Stimulated activated naive CD8-positive, alpha-beta T cell treated with anti-CD3 and anti-CD28 coated beads, Interleukin-15, amount 100 ng/mL, for 72 hours (primary cell): Measurements from ENCODE around the gene GBP5.
"Not testable (repeated sequence)": the region's sequence is repeated elsewhere in the genome, so short reads cannot be mapped to it uniquely, and the experiment has no call there.

Experiments used
- ATAC-seq: fragments of 150-1000 bp; cut with Tn5 transposase; 2 replicates; pipeline ENCODE4 v1.10.0; 2021; ENCODE audit warnings: mild to moderate bottlenecking, moderate library complexity
- DNase-seq, 2 donors: peaks; one replicate each; pipeline ENCODE4 v3.0.0; 2021 to 2022
- H3K27ac Mint-ChIP-seq, 2 donors: one replicate each; pipeline ENCODE4 v1.8.0; 2022; ENCODE audit warnings: mild to moderate bottlenecking in 2 of 2, mixed read lengths in 2 of 2, moderate library complexity in 2 of 2
- H3K27me3 Mint-ChIP-seq: one replicate; pipeline ENCODE4 v1.8.0; 2022; ENCODE audit warnings: mixed read lengths
- H3K4me1 Mint-ChIP-seq: one replicate; pipeline ENCODE4 v1.8.0; 2022; ENCODE audit warnings: mild to moderate bottlenecking, mixed read lengths
- H3K4me3 Mint-ChIP-seq, 2 donors: one replicate each; pipeline ENCODE4 v1.8.0; 2022; ENCODE audit warnings: mild to moderate bottlenecking in 2 of 2, mixed read lengths in 2 of 2, moderate library complexity in 1 of 2
- H3K9me3 Mint-ChIP-seq, 2 donors: one replicate each; pipeline ENCODE4 v1.8.0; 2022; ENCODE audit warnings: mixed read lengths in 2 of 2

Gene GBP5

GRCh38 chr1:89288051-89288340 lies 15.3 kb upstream of the GBP5 start:
- DNase-seq (no peak), ATAC-seq (no peak)
- Mint-ChIP-seq H3K4me1 (peaks cover 67% of the 10 kb centered on the region), H3K27ac (peak overlapping the region; percentile 94), H3K4me3 (peak overlapping the region; percentile 54 to 60), H3K9me3 (peaks cover 23 to 41% of the 10 kb centered on the region in 2 donors), H3K27me3 (no peaks in the 10 kb centered on the region)

DNA sequence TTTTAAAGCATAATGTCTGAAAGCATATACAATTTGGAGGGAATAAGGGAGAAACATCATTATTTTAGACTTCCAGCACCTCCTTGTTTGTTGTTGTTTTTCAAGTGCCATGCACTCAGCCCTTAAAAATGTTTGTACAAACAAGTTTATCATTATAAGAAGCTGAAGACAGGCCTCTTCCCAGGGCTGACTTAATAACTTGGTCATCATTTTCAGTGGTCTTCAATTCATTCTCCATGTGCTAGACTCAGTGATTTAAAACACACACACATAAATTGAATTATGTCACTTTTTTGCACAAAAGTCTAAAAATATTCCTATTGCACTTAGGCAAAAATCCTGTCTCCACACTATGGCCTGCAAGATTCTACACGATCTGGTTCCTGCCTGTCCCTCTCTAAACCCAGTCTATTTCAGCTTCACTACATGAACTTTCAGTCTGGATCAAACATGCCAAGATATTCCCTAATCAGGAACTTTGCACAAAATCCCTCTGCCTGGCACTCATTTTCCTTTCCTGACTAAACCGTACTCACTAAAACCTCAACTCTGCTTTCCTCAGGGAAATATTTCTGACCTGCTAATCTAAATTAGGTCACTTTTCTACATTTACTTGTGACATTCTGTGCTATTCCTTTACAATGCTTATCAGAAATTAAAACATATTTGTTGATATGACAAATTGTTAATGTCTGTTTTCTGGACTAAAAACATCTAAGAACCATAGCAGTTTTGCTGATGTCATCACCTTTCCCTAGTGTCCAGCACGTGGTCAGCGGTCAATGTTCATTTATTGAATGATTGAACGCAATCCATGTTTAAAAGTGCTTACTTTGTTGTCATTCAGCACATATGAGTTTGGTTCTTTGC lies 14.8 kb upstream of the GBP5 start:
- H3K4me3 Mint-ChIP-seq, result peak overlapping the region; percentile 54 to 60
- ATAC-seq (peak; percentile 53), DNase-seq (no peak)
- H3K27me3 Mint-ChIP-seq, result no peaks in the 10 kb centered on the region
- peaks cover 67% of the 10 kb centered on the region for H3K4me1 Mint-ChIP-seq
- H3K9me3 Mint-ChIP-seq, result peaks cover 17 to 36% of the 10 kb centered on the region in 2 donors
- peak overlapping the region; percentile 94 for H3K27ac Mint-ChIP-seq

DNA sequence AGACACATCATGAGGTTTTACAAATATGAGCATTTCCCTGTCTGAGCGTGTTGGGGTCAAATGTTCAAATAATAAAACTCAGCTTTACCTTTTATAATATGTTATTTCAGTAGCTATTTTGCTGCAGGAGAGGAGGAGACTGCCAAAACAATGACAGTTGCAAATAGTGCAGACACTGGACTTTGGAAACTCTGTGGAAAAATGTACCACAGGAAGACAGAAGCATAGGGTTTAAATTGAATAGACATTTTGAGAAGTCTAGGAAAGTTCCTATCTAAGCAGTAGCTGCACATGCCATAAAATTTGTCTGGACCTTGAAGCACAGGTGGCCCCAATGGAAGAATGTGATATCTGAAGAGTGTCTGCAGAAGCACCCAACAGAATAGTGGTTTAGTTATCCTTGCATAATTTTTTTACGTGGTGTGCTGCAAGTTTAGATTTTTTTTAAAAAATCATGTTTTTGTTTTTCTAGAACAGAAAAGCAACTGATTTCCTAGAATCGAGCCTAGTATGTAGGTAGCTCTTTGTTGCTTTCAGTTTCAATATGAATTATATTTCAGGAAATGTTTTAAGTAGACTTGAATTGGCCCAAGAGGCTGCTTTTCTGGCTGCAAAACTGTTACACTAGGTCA lies 14.0 kb upstream of the GBP5 start:
- H3K9me3 Mint-ChIP-seq, result peaks cover 12 to 28% of the 10 kb centered on the region in 2 donors
- H3K27ac Mint-ChIP-seq, result peak overlapping the region; percentile 94
- DNase-seq (no peak), ATAC-seq (peak; percentile 89)
- H3K27me3 Mint-ChIP-seq, result no peaks in the 10 kb centered on the region
- H3K4me3 Mint-ChIP-seq, result peak overlapping the region; percentile 54 to 60
- peaks cover 74% of the 10 kb centered on the region for H3K4me1 Mint-ChIP-seq

GRCh38 chr1:89285745-89286380 lies 13.2 kb upstream of the GBP5 start:
- peak overlapping the region; percentile 54 to 60 for H3K4me3 Mint-ChIP-seq
- peak; percentile 71 for ATAC-seq
- peak overlapping the region; percentile 94 for H3K27ac Mint-ChIP-seq

DNA sequence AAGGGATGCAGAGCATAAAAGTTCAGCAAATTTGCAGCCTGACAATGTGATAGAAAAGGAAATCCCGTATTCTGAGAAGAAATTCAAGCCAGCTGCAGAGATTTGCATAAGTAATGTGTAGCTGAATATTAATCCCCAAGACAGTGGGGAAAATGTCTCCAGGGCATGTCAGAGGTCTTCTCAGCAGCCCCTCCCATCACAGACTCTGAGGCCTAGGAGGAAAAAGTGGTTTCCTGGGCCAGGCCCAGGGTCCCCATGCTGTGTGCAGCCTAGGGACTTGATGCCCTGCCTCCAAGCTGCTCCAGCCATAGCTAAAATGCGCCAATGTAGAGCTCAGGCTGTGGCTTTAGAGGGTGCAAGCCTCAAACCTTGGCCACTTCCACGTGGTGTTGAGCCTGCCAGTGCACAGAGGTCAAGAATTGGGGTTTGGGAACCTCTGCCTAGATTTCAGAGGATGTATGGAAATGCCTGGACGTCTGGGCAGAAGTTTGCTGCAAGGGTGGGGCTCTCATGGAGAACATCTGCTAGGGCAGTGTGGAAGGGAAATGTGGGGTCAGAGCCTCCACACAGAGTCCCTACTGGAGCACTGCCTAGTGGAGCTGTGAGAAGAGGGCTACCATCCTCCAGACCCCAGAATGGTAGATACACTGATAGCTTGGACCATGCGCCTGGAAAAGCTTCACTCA lies 11.6 kb upstream of the GBP5 start:
- not testable (repeated sequence) for H3K4me3 Mint-ChIP-seq, H3K27me3 Mint-ChIP-seq, ATAC-seq, DNase-seq
- Mint-ChIP-seq H3K4me1 (peaks cover 87% of the 10 kb centered on the region), H3K9me3 (peaks cover 18 to 21% of the 10 kb centered on the region in 2 donors), H3K27ac (peak overlapping the region in 1 of 2 donors; percentile 43)

More at GRCh38 chr1:89285745-89286380, 13.2 kb upstream of the GBP5 start:
- Mint-ChIP-seq H3K4me1 (peaks cover 82% of the 10 kb centered on the region), H3K9me3 (peaks cover 18 to 24% of the 10 kb centered on the region in 2 donors), H3K27me3 (no peaks in the 10 kb centered on the region)
- no peak for DNase-seq

- peaks cover 84% of the 10 kb centered on the region for H3K4me1 Mint-ChIP-seq
- H3K9me3 Mint-ChIP-seq, result peaks cover 18 to 21% of the 10 kb centered on the region in 2 donors
- ATAC-seq (no peak), DNase-seq (no peak)
- peak overlapping the region in 1 of 2 donors; percentile 16 for H3K4me3 Mint-ChIP-seq
- H3K27me3 Mint-ChIP-seq, result no peaks in the 10 kb centered on the region
- H3K27ac Mint-ChIP-seq, result no peak overlapping the region
These were observed 8.1 kb upstream of the GBP5 start for GRCh38 chr1:89280766-89281165.

DNA sequence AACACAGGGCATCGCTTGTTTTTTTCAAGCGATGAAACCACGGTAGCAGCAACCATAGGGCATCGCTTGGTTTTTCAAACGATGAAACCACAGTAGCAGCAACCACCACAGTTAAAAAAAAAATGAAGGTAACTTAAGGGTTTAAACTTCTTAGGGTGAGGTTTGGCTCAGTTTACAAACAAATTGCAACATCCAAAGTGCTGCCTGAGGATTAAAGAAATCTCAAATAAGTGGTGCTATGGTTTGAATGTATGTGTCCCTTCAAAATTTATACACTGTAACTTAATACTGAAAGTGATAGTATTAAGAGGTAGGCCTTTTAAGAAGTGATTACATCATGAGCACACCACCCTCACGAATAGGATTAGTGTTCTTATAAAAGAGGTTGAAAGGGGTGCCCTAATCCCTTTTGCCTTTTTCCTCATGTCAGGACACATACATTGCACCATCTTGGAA lies 6.4 kb upstream of the GBP5 start:
- peaks cover 85% of the 10 kb centered on the region for H3K4me1 Mint-ChIP-seq
- H3K9me3 Mint-ChIP-seq, result peaks cover 6 to 11% of the 10 kb centered on the region in 2 donors
- ATAC-seq (peak; percentile 75), DNase-seq (no peak)
- peak overlapping the region; percentile 48 to 64 for H3K4me3 Mint-ChIP-seq
- peak overlapping the region; percentile 97 for H3K27ac Mint-ChIP-seq
- no peaks in the 10 kb centered on the region for H3K27me3 Mint-ChIP-seq

GRCh38 chr1:89277725-89278124 lies 5.1 kb upstream of the GBP5 start:
- Mint-ChIP-seq H3K9me3 (peaks cover 0 to 15% of the 10 kb centered on the region in 2 donors), H3K27ac (peak overlapping the region; percentile 78 to 95), H3K27me3 (no peaks in the 10 kb centered on the region), H3K4me3 (peak overlapping the region; percentile 56 to 64), H3K4me1 (peaks cover 88% of the 10 kb centered on the region)
- ATAC-seq (peak; percentile 49), DNase-seq (peak in 1 of 2 donors; percentile 41)

DNA sequence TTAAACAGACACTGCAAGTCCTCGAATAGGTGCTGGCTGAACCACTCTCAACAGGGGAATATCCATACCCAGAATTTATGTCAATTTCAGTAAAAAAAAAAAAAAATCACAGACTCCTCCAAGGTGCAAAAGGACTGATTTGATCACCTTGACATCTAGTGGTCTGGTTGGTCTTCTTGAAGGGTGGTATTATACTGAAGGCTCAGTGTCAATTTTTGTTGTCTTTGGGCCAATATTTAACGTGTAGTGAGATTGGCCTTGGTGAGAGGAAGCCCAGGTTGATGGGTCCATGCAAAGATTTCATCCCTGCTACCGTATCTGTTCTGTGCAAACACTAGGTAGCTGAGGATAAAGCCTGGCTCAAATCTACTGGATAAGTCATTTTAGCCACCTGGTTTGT lies 4.0 kb upstream of the GBP5 start:
- no peak overlapping the region for H3K4me3 Mint-ChIP-seq
- no peak for ATAC-seq
- H3K4me1 Mint-ChIP-seq, result peaks cover 81% of the 10 kb centered on the region

GRCh38 chr1:89274411-89274857 lies 1.8 kb upstream of the GBP5 start:
- peak overlapping the region; percentile 98 to 100 for H3K27ac Mint-ChIP-seq
- ATAC-seq, result peak; percentile 61
- peaks cover 0 to 3% of the 10 kb centered on the region in 2 donors for H3K9me3 Mint-ChIP-seq
- H3K4me3 Mint-ChIP-seq, result peak overlapping the region; percentile 83 to 99
- H3K4me1 Mint-ChIP-seq, result peaks cover 61% of the 10 kb centered on the region
- no peaks in the 10 kb centered on the region for H3K27me3 Mint-ChIP-seq
- no peak for DNase-seq

More for the DNA sequence above, 4.0 kb upstream of the GBP5 start:
- no peak for DNase-seq
- H3K27me3 Mint-ChIP-seq, result no peaks in the 10 kb centered on the region
- H3K27ac Mint-ChIP-seq, result peak overlapping the region in 1 of 2 donors; percentile 16
- H3K9me3 Mint-ChIP-seq, result peaks cover 0 to 12% of the 10 kb centered on the region in 2 donors

DNA sequence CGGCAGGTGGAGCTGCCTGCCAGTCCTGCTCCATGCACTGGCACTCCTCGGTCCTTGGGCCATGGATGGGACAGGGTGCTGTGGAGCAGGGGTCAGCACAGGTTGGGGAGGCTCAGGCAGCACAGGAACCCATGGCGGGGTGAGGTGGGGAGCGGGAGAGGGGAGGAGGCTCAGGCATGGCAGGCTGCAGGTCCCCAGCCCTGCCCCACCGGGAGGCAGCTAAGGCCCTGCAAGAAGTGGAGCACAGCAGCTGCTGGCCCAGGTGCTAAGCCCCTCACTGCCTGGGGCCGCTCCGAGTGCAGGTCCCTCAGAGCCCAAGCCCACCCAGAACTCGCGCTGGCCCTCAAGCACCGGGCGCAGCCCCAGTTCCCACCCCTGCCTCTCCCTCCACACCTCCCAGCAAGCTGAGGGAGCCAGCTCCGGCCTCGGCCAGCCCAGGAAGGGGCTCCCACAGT lies 691 bp upstream of the GBP5 start:
- Mint-ChIP-seq H3K27ac (peak overlapping the region; percentile 98 to 100), H3K9me3 (peaks cover 0 to 3% of the 10 kb centered on the region in 2 donors), H3K4me1 (peaks cover 64% of the 10 kb centered on the region), H3K27me3 (no peaks in the 10 kb centered on the region), H3K4me3 (peak overlapping the region; percentile 99 to 100)
- ATAC-seq, result peak; percentile 10
- DNase-seq, result peak; percentile 42 to 48

GRCh38 chr1:89271341-89272015 lies 1.2 kb downstream of the GBP5 start:
- peak overlapping the region; percentile 98 to 100 for H3K27ac Mint-ChIP-seq
- H3K4me3 Mint-ChIP-seq, result peak overlapping the region; percentile 99 to 100
- ATAC-seq, result peak; percentile 51
- H3K9me3 Mint-ChIP-seq, result peaks cover 0 to 3% of the 10 kb centered on the region in 2 donors
- DNase-seq, result no peak
- H3K27me3 Mint-ChIP-seq, result no peaks in the 10 kb centered on the region
- H3K4me1 Mint-ChIP-seq, result peaks cover 63% of the 10 kb centered on the region

GRCh38 chr1:89270423-89270822 lies 2.2 kb downstream of the GBP5 start:
- Mint-ChIP-seq H3K27ac (peak overlapping the region; percentile 19 to 64), H3K9me3 (peaks cover 0 to 3% of the 10 kb centered on the region in 2 donors), H3K4me1 (peaks cover 62% of the 10 kb centered on the region), H3K4me3 (peak overlapping the region; percentile 99 to 100), H3K27me3 (no peaks in the 10 kb centered on the region)
- ATAC-seq (no peak), DNase-seq (no peak)

GRCh38 chr1:89269277-89269676 lies 3.4 kb downstream of the GBP5 start:
- Mint-ChIP-seq H3K4me1 (peaks cover 55% of the 10 kb centered on the region), H3K27me3 (no peaks in the 10 kb centered on the region), H3K9me3 (peaks cover 0 to 3% of the 10 kb centered on the region in 2 donors), H3K27ac (peak overlapping the region in 1 of 2 donors; percentile 92), H3K4me3 (peak overlapping the region in 1 of 2 donors; percentile 43)
- DNase-seq (no peak), ATAC-seq (no peak)
